ENCODE results near the gene SCN8A.
A peak's percentile ranks its signal among the peaks of the same experiment; 100 is the strongest.
"Not testable (repeated sequence)": the region's sequence is repeated elsewhere in the genome, so short reads cannot be mapped to it uniquely, and the experiment has no call there.

Gene SCN8A

DNA sequence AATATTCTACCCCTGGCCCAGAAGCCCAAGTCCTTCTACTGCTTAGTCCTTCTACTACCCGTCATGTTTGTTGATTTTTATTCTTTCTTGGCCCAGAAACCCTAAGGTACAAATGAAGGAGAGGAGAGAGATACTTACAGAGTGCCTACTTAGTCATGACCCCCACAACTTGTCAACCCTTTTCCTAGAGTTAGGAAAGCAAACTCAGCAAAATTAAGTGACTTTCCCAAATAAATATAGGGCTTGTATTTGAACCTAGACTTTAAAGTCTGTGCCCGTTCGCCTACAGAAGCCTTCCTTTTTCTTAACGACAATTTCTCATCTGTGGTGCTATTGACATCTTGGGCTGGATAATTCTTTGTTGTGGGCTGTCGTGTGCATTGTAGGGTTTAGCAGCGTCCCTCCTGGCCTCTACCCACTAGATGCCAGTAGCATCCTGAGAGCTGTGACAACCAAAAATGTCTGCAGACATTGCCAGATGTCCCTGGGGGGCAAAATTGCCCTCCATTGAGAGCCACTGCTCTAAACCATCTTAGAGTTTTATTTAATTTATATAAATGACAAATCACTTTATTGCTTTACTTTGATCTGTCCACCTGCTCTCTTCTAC lies 175.1 kb downstream of the SCN8A start:
- DNase-seq (ENCODE audit: low read depth), result no peak

GRCh38 chr12:51771008-51771407 lies 180.0 kb downstream of the SCN8A start:
- DNase-seq (ENCODE audit: low read depth), result no peak

DNA sequence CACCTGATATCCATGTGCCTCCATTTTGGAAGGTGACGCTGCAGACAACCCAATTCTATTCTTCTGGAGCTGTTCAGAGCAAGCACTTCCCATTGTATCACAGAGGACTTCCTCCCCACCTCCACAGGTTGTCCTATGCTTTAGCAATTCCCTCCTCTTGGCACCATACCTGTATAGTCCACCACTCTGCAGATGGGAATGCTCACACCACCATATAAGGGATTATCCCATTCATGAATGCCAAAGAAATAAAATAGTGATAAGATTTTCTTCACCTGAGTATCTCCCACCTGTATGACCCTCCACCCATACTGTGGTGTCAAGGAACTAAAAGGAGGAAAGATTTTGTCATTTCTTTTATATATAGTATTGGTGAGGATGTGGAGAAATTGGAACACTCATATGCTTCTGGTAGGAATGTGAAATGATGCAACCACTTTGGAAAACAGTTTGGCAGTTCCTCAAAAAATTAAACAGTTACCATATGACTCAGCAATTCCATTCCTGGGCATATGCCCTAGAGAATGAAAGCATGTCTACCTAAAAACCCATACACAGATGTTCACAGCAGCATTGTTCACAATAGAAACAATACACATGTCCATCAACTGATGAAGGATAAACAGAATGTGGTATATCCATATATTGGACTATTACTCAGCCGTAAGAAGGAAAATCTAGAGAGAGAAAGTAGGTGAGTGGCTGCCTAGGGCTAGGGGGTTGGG lies 182.3 kb downstream of the SCN8A start:
- DNase-seq (ENCODE audit: low read depth), result peak; percentile 91

GRCh38 chr12:51774933-51775332 lies 183.9 kb downstream of the SCN8A start:
- no peak for DNase-seq (ENCODE audit: low read depth)

DNA sequence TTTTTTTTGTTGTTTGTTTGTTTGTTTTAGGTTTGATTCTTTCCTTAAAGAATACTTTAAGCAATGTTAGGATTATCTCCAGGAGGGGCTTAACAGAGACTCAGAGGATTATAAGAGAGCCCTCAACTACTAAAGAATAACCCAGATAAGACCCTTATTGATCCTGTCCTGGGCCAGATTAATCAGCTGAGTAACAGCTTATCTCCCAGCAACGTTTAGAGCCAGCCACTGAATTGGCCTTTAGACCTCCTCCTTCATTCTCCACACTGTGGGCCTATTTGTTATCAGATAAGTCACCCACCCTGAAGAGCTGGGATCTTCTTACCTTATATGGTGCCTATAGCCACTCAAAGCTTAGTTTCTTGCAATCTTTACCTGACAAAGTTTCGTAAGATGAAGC lies 186.4 kb downstream of the SCN8A start:
- no peak for DNase-seq (ENCODE audit: low read depth)

- DNase-seq (ENCODE audit: low read depth), result no peak
These were observed 186.9 kb downstream of the SCN8A start for GRCh38 chr12:51777973-51778372.

GRCh38 chr12:51779876-51780275 lies 188.8 kb downstream of the SCN8A start:
- no peak for DNase-seq (ENCODE audit: low read depth)

GRCh38 chr12:51784688-51785087 lies 193.7 kb downstream of the SCN8A start:
- DNase-seq (ENCODE audit: low read depth), result no peak

DNA sequence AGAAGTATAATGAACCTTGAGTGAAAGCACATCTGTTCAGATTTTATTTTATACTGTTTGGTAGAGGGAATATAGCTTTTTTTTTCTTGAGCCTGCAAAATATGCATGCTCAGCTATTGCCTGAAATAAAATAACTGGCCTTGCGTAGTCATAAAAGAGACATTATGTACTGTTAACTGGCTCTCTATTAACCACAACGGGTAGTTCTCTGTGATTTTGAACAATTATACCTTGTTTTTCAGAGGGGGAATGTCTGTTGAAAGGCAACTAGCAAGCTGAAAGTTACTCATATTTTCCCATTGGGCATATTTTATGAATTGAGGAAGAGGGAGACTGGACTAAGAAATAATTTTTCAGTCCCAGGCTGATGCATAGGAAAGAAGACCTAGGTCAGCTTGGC lies 194.9 kb downstream of the SCN8A start:
- DNase-seq (ENCODE audit: low read depth), result no peak

DNA sequence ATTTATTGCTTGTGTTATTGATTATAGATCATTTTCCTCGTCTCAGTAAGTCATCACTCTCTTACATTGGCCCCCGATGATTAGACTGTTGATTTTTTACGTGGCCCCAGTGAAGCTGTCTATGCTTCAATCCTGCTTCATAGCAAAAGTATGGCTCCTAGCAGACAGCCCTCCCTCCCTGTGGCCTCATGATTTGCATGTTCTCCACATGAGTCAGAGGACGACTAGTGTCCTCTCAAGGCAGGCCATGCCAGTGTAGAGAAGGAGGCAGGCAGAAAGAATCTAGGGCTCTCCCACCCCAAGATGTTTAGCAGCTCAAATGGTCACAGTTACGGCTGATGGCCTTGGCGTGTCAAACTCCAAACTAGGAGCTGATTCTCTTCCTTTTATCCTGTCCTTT lies 197.8 kb downstream of the SCN8A start:
- DNase-seq (ENCODE audit: low read depth), result peak; percentile 37

DNA sequence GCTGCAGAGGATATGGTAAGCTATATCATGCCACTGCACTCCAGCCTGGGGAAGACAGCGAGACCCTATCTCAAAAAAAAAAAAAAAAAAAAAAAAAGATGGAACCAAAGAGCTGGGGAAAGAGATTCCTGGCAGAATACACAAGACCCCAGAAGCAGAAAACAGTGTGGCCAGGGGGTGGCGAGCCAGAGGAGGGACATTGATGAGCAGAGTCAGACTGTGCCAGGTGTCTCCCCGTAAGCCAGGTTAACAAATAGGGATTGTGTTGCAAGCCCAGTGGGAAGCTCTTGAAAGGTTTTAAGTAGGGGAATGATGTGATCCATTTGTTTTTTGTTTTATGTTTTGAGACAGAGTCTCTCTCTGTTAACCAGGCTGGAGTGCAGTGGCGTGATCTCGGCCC lies 201.4 kb downstream of the SCN8A start:
- no peak for DNase-seq (ENCODE audit: low read depth)

GRCh38 chr12:51793201-51793600 lies 202.2 kb downstream of the SCN8A start:
- peak; percentile 6 for DNase-seq (ENCODE audit: low read depth)

DNA sequence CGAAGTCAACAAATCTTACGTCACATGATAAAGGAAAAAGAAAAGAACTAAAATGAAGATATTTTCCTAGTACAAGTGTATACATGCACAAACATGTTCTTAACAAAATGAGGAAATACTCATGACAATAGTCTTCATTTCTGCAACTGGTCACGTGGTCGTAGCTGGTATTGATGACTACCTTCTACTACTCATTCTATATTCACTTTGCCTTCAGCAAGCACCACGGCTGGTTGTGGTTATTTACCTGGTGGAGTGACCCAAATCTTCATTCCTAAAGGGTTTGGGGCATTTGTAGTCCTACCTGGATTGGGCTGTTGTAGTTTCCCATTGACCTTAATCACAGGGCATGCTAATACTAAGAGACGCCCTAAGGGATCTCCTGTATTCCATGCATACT lies 206.3 kb downstream of the SCN8A start:
- DNase-seq (ENCODE audit: low read depth), result no peak

- DNase-seq (ENCODE audit: low read depth), result not testable (repeated sequence)
These were observed 207.0 kb downstream of the SCN8A start for GRCh38 chr12:51798051-51798450.

GRCh38 chr12:51798501-51798900 lies 207.5 kb downstream of the SCN8A start:
- no peak for DNase-seq (ENCODE audit: low read depth)

- DNase-seq (ENCODE audit: low read depth), result no peak
These were observed 210.0 kb downstream of the SCN8A start for GRCh38 chr12:51801027-51801426.

- no peak for DNase-seq (ENCODE audit: low read depth)
These were observed 215.9 kb downstream of the SCN8A start for GRCh38 chr12:51806896-51807295.

DNA sequence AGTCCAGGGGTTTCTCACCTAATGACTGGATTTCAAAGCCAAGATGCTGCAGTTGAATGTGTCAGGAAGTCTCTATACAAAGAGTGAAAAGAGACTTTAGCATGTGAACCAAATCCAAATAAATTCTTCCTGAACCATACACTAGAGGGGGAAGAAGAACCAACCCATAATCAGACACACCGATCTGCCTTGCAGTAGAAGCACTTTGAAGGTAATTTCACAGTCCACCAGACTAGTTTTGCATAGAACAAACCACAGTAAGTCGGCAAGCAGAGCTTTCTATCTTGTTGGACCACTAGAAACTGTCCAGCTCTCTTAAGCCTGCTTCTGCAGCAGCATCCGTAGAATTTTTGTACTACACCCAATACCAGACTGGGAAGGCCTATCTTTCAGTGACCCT lies 218.2 kb downstream of the SCN8A start:
- no peak for DNase-seq (ENCODE audit: low read depth)

DNA sequence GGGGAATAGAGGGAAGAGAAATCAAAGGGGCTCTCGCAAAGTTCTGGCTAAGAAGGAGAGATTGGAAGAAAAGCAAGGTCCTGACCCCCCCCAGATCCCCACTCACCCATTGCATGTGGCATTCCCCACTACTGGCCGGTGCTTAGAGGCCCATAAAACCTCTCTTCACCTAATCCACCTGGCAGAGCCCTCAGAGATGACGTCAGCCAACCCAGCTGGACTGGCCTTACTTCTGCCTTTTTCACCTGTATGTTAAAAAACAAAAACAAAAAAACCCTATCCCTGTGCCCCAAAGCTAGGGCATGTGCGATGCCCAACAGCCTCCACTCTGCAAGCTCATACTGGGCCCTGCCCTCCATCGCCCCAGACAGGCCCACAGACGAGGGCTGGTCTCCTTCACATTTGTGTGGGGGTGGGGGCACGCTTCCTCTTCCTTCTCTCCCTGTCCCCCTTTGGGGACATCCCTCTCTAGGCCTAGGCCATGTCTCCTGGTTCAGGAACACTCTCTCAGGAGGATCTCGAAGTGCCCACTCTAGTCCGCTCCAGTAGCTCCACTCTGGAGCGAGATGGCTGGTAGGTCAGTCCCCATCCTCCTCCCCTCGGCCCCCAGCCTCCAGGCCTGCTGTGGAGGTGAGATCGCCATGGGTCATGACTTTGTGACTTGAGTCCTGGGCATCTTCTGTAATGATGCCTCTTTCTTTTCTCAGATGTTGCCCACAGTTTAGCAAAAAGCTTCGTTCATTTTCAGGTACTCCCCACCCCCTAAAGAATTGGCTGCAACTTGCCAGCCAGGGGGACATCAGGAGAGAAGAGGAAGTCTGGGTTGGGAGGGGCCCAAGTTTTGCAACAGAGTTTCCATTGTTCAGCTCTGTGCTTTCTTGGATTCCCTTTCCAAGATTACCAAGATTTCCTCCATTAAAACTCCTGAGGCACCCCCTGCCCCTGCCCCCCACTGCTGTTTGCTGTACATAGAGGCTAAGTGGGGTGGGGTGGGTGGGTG lies 220.5 kb downstream of the SCN8A start:
- no peak for DNase-seq (ENCODE audit: low read depth)

GRCh38 chr12:51812871-51813270 lies 221.8 kb downstream of the SCN8A start:
- no peak for DNase-seq (ENCODE audit: low read depth)

DNA sequence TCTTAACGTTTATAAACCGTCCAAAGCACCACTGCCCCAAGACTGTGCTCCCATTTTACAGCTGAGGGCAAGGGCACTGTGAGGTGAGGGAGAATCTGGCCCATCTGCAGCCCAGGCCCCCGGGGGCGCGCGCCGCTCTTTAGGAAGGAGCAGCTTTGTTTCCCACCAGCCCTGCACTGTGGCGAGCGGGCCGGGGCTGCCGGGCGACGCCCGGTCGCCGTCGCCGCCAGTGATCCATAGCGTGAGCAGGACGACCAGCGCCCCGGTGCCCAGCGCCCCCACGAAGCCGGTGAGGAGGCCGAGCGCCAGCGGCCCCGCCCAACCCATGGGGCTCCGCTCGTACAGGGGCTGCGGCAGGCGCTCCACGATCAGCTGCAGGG lies 222.9 kb downstream of the SCN8A start:
- no peak for DNase-seq (ENCODE audit: low read depth)

GRCh38 chr12:51814311-51815088 lies 223.5 kb downstream of the SCN8A start:
- peak; percentile 79 for DNase-seq (ENCODE audit: low read depth)

Data from fibroblast of gingiva (primary cell).